GM21717 (cell line): ENCODE data around the gene CPNE5.
"Not testable (repeated sequence)": the region's sequence is repeated elsewhere in the genome, so short reads cannot be mapped to it uniquely, and the experiment has no call there.

Source experiments
- ATAC-seq: cut with Tn5 transposase; IDR thresholded peaks from one replicate; pipeline ENCODE4 v1.9.1; 2021; ENCODE audit warnings: mild to moderate bottlenecking, moderate library complexity; ENCODE audit not compliant: unreplicated experiment

The CPNE5 gene

DNA sequence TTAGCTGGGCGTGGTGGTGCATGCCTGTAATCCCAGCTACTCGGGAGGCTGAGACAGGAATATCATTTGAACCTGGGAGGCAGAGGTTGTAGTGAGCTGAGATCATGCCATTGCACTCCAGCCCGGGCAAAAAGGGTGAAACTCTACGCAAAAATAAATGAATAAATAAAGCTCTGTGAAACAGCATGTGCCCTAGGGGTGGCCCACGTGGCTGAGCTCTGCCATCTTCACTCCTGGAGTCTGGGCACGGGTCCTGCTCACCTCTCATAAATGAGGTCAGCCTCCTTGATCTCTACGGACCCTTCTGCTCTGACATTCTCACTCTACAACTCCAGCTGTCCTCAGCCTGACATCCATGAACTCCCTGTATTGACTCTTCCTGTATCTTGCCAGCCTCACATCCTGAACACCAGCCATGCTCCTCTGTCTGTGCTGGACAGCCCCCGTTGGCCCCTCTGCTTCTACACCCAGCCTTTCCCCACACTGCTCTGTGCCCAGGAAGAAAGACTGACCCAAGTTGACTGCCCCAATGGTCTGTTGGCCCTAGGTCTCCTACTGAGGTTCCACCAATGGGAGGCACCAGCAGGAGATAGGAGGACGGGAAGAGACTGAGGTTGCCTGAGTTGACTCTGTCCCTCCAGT, 21.9 kb downstream of the CPNE5 start:
- no peak for ATAC-seq

DNA sequence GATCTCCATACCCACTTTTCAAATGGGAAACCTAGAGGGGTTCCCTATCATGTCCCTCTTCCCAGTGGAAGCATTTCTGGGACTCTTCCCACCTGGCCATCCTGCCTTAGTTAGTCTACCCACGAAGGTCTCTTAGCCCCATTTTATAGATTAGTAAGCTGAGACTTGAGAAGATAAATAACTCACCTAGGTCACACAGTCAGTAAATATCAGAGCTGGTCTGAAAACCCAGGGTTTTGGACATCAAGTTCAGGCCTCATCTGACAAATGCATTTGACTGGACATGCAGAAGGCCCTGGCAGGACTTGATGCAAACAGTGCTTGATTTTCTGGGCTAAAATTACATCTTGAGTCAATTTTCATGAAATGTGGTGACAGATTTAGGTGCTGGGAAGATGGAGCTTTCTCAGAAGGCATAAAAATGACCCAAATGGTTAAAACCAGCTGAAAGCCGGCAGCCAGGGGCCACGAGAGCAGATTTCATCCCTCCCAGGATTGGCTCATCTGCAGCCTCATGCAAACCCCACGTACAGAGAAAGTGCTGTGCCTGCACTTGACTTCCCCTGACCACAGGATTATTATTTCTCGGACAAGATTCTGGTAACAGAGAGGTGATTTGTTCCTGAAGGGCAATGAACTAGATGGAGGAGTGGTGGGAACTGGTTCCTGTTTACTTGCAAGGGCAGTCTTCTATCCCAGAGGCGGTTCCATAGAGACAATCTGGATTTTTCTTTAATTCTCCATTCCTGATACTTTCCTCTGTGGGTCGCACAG, 23.1 kb downstream of the CPNE5 start:
- ATAC-seq: no peak

DNA sequence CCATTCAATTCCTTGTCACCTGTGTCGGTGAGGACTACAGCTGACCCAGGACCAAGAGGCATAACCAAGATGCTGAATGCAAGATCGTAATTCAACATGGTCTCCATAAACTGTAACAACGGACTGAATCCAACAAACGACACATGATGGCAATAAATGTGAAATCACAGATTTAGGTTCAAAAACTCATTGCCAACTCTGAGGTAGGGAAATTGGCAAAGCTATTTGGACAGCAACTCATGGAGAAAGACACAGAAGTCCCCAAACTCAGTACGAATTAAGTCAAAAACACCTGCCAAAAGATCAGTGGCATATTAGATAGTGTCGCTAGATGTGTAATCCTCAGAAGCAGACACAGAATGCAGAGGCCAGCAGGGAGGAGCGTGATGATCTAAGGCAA, 25.0 kb downstream of the CPNE5 start:
- ATAC-seq: no peak

DNA sequence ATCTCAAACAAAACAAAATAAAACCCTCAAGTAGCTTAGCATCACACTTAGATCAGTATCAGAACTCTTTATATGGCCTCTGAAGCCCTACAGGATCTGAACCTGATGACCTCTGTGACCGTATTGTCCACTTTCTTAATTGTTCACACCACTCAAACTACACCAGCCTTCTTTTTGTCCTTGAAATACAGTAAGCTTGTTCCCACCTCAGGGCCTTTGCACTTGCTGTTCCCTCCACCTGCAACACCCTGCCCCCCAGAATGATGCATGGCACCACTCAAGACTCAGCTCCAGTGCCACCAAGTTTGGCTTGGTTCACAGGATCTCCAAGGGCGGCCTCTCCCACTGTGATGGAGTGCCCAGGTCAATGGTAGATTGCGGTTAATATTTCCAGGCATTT, 25.7 kb downstream of the CPNE5 start:
- ATAC-seq: no peak

DNA sequence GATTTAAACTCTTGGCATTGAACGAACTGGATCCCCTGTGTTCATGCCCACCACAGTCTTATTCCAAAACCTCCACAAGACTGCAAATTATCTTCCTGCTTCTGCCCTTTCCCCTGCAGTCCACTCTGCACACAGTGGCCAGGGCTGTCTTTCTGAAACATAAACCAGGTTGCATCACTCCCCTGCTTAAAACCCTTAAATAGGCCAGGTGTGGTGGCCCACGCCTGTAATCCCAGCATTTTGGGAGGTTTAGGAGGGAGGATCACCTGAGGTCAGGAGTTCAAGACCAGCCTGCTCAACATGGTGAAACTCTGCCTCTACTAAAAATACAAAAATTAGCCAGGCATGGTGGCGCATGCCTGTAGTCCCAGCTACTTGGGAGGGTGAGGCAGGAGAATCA, 26.2 kb downstream of the CPNE5 start:
- ATAC-seq: not testable (repeated sequence)

DNA sequence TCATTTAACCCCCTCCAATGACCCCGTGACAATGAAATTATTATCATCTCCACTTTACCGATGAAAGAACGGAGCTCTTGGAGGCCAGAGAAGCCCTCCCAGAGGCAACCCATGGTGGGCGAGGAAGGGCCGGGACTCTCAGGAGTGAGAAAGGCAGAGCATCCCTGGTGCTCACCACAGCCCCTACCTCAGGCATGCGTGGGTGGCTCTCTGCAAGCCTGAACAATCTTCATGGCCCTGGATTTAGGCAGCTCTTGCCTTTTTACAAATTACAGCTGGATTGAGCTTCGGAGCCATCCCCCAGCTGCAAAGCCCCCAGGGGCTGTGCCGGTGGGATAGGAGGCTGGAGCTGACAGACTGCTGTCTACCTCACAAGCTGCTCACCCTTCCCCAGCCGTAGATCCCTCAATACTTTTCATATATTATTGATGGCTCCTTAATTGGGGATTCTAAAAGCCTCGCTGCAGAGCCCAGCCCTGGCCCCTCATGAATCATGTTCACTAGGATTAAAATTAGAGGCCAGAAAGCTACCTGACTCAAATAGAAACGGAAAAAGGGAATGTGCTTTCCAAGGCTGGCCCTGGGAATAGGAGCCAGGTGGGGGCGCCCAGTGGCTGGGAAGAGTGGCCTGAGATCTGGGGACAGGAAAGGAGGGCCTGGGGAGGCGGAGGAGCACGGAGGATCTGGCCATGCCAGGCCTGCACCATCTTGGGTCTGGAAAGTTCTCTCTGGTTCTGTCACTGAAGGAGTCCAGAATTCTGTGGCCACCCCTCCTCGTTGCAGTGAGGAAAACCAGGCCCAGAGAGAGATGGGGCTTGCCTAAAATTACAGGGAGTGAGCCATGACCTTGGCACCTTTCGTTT, 29.1 kb downstream of the CPNE5 start:
- ATAC-seq: no peak

DNA sequence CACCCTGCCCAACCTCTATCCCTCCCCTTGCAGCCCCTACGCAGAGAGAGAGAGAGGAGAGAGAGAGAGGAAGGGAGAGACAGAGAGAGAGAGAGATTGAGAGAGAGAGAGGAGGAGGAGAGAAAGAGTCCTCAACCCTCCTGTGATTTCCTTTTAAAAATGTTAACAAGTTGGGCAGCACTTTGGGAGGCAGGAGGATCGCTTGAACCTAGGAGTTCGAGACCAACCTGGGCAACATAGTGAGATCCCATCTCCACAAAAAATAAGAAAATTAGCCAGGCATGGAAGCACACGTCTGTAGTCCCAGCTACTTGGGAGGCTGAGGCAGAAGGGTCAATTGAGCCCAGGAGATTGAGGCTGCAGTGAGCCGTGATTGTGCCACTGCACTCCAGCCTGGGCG, 30.1 kb downstream of the CPNE5 start:
- ATAC-seq: no peak

DNA sequence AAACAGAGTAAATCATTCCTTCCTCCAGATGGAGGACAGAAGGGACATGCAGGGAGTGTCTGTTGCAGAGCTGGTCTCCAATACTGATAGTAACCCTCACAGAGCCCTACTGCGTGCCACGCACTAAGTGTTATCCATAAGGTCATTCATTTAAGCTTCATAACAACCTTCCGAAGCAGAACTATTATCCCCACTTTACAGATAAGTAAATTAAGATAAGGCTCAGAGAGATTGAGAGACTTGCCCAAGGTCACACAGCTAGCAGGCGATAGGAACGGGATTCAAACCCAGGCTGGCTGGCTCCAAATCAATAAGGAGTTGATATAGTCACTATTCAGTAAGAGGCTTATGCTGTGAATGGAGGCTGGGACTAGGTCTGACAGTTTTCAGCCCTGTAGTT, 30.6 kb downstream of the CPNE5 start:
- ATAC-seq: no peak

DNA sequence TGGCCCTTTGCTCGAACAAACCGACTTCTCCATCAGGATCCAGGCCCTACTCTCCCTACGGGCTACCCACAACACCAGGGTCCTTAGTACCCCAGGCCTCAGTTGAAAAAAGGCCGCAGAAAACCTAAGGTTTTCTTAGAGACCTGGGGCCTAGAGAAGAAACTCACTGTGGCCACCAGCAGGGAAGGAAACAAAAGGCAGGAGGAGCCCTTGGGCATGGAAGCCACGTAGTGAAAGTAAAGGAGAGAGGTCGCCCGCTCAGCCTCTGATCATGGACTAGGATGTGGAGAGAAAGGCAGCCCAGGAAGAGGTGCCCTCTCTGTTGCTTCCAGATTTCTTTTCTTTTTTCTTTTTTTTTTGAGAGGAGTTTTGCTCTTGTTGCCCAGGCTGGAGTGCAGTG, 31.5 kb downstream of the CPNE5 start:
- ATAC-seq: no peak

DNA sequence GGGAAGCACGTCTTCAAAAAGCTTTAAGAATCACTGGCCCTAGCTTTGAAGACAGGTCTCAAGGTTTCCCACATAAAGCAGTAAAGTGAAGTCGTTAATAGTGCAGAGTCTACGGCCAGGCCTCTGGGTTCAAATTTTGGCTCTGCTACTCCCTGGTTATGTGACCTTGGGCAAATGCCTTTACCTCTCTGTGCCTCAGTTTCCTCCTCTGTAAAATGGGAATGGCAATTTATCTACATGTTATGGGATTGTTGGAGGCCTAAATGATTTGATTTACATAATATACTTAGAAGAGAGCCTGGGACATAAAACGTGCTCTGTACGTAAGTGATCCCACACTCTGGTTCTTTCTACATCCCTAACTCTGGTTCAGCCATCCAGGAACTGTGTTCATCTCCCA, 32.1 kb downstream of the CPNE5 start:
- ATAC-seq: no peak

DNA sequence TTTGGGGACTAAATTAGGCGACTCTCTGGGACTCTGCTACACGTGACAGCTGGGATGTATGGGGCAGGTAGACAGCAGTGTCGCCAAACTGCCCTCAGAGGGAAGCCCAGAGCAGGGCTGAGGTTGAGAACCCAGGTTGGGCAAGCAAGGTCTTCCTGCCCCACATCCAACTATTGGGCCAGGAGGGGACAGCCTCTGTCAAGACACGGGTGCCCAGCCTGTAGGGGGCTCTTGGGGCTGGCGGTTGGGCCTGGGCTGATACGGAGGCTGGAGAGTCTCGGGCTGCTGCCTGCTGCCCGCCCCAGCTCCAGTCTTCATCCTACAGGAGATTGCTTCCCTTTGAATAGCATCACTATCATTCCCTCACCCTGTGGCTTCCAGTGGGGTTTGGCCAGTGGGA, 33.3 kb downstream of the CPNE5 start:
- ATAC-seq: no peak

DNA sequence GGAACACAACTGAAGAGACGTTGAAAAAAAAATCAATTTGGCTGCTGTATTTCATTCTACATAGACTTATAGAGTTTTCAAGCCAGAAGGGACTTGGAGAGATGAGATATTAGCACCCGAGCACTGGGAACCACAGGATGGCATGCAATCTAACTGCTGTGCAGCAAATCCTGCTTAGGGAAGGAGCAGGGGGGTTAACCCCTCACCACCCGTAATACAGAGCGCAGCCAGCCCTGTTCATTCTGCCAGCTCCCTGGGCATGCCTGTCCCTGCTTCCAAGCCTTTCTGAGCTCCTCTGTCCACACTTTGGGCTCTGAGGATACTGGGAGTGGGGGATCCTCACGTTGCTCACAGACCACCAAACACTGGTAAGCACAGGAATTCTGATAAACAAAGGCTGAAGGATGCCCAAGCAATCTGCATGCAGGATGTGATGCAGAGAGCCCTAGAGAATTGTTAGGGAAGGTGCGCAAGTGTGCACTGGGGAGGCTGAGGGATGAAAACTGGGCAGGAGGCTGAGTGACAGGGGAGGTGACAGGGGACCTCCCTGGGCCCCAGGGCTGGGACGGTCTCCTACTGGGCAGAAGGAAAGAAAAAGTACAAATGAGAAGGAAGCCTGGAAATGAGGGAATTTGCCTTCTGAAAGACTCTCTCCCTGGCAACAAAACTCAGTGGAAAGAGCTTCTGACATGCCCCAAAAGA, 34.0 kb downstream of the CPNE5 start:
- no peak for ATAC-seq

DNA sequence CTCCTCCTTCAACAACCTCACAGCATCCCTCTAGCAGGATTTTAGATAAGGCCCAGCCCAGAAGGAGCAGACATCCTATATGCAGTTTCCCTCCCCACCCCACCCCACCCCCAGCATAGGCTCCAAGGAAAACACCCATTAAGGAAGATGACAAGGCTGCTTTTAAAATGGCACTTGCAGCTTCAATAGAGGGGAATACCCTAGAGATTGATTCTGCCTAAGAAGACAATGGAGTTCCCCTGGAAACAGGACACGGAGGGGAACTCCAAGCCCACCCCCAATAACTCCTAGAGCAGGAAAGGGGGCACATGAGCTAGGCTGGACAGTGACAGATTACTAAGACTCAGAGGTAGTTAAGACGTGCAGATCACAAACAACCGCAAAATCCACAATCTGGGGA, 34.7 kb downstream of the CPNE5 start:
- no peak for ATAC-seq

DNA sequence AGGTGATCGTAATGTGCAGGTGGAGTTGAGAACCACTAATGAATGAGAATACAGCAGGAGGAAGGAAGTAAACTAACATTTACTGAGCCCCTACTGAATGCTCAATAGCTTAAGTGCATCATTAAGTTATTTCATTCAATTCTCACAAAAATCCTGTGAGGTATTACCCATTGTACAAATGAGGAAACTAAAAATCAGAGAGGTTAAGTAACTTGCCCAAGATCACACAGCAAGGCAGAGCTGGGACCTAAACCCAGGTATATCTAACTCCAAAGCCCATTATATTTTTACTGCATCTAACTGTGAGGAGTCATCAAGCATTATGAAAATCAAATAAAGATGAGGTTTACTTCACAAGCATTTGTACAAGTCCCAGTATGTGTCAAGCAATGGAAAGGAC, 35.3 kb downstream of the CPNE5 start:
- ATAC-seq: no peak

DNA sequence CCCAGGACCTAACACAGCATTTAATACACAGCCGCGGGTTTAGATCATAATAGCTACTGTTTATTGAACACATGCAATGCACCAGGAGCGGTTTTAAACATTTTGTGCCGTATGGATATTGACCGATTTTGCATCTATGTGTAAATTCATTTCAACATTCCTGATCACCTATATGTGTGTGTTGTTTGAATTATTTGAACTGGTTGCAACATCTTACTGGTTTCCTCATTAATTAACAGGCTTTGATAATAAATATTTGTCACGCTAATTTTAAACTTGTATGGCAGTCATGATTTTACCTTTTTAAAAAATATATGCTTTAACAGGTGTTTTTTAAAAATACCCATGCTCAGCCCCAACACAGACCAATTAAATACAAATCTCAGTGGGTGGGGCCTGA, 35.8 kb downstream of the CPNE5 start:
- ATAC-seq: no peak

DNA sequence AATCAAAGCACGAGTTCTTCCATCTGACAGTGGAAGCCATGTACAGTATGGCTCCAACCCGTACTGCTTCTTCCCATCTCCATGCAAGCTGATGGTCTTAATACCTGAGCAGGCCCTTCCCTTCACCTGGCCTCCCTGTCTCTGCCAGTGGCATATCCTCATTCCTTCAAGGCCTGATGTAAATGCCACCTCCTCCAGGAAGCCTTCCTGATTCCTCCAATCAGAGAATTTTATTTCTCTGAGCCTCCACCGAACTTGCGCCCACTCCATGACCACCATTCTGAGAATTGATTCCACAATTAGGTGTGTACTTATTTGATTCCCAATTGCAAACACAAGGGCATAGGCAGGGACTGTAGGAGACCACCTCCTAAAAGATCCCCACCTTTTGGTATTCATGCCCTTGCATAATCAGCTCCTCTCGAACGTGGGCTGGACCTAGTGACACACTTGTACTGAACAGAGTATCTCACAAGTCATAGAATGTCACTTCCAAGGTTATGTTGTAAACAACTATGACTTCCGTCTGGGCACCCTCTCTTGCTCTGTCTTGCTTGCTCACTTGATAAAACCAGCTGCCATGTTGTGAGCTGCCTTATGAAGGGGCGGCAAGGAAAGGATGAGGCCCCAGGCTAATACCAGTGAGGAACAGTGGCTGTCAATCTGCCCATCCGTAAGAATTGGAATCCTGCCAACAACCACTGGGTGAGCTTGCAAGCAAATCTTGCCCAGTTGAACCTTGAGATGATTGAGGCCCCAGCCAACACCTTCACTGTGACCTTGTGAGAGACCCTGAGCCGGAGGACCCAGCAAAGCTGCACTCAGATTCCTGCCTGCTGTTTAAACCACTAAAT, 38.8 kb downstream of the CPNE5 start:
- ATAC-seq: no peak

DNA sequence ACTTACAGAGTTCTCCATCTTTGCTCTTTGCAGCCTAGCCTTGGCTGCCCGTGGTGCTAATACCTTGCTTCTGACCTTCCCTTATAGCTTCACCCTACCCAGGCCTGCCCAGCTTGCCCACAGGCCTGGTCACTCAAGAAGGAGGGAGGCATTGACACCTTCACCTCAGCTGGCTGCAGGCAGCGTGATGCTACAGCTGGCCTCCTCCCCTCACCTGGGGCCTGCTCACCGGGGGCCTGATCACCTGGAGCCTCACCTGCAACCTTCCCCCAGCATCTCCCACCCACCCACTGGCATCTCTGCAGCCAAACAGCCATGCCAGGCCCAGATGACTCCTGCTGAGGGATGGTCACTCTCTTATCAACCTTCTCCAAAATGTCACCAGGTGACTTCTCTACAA, 40.4 kb downstream of the CPNE5 start:
- no peak for ATAC-seq

DNA sequence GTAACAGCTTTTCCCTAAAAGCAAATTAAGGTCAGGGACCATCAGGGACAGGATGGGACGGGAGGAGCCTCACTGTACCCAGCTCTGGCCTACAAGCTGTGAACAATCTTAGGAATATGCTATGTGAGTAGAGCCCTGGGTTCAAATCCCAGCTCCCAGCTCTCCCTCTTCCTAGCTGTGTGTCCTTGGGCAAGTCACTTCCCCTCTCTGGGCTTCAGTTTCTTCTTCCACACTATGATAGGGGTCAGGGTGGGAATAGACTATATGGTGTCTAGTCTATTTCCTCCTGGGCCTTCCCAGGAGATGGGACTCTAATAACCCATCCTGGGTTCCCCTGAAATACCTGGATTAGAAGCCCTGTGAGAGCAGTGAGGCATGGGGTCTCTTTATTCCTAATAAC, 41.6 kb downstream of the CPNE5 start:
- ATAC-seq: no peak

DNA sequence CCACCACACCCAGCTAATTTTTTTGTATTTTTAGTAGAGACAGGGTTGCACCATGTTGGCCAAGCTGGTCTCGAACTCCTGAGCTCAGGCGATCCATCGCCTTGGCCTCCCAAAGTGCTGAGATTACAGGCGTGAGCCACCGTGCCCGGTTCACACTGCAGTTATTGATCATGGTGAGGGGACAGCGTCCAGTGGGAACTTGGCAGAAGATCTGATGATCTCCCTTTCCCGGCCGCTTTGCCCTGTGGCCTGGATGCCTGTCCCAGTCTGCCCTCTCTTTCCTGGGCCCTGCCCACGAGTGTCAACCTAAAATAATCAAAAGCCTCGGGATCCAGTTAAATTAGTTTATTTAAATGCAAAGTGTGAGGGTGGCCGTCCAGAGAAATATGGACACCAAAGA, 42.2 kb downstream of the CPNE5 start:
- ATAC-seq: no peak

DNA sequence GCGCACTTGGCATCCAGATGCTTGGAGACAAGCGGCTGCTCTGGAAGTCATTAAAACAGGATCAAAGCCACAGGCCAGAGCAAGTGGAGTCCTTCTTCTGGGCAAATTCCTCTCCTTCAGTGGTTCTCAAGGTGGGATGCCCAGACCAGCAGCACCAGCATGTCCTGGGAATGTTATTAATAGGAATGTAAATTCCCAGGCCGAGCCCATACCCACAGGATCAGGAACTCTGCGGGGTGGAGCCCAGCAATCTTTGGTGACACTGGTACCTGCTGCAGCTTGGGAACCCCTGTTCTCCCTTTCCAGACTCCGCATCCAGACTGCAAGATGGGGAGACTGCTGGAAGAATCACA, 44.6 kb downstream of the CPNE5 start:
- no peak for ATAC-seq
